HG03439 (cell line): ENCODE results near the gene TBX4.

ENCODE experiments used
- ATAC-seq: cut with Tn5 transposase; IDR thresholded peaks from one replicate; pipeline ENCODE4 v1.9.1; 2021; ENCODE audit warnings: mild to moderate bottlenecking, moderate library complexity; ENCODE audit not compliant: unreplicated experiment

Gene TBX4

GRCh38 chr17:61464130-61464842, 12.1 kb downstream of the TBX4 start:
- ATAC-seq: no peak

GRCh38 chr17:61464843-61465180, 12.6 kb downstream of the TBX4 start:
- no peak for ATAC-seq

- no peak for ATAC-seq
Measured at GRCh38 chr17:61465550-61466237, 13.5 kb downstream of the TBX4 start.

- no peak for ATAC-seq
Measured at GRCh38 chr17:61466246-61466645, 14.0 kb downstream of the TBX4 start.

GRCh38 chr17:61467416-61468262, 15.4 kb downstream of the TBX4 start:
- ATAC-seq: no peak

GRCh38 chr17:61468263-61468907, 16.2 kb downstream of the TBX4 start:
- no peak for ATAC-seq

- ATAC-seq: no peak
Measured at GRCh38 chr17:61469474-61469873, 17.3 kb downstream of the TBX4 start.

GRCh38 chr17:61469949-61470348, 17.7 kb downstream of the TBX4 start:
- no peak for ATAC-seq

GRCh38 chr17:61470530-61471136, 18.4 kb downstream of the TBX4 start:
- ATAC-seq: no peak

- ATAC-seq: no peak
Measured at GRCh38 chr17:61474235-61474927, 22.2 kb downstream of the TBX4 start.

- no peak for ATAC-seq
Measured at GRCh38 chr17:61474934-61475333, 22.7 kb downstream of the TBX4 start.

GRCh38 chr17:61475726-61476125, 23.5 kb downstream of the TBX4 start:
- ATAC-seq: no peak

- ATAC-seq: no peak
Measured at GRCh38 chr17:61476476-61477203, 24.4 kb downstream of the TBX4 start.

- ATAC-seq: no peak
Measured at GRCh38 chr17:61477204-61477834, 25.1 kb downstream of the TBX4 start.

- ATAC-seq: no peak
Measured at GRCh38 chr17:61478026-61478789, 26.0 kb downstream of the TBX4 start.

GRCh38 chr17:61478790-61479492, 26.7 kb downstream of the TBX4 start:
- no peak for ATAC-seq

- no peak for ATAC-seq
Measured at GRCh38 chr17:61479493-61480413, 27.5 kb downstream of the TBX4 start.
